HepG2 (cell line): ENCODE data around the gene ZFX. TPM values are rescaled to one million over a fixed set of nuclear protein-coding genes. Genes with fewer than 3 reads are reported as not detected.

Source experiments
- ATF2 ChIP-seq: sonication (generic); formaldehyde crosslinking; IDR thresholded peaks from 2 replicates; pipeline ENCODE4 v1.4.0; 2020; ENCODE audit warnings: missing genetic modification reagents
- E2F5 ChIP-seq: sonication (generic); formaldehyde crosslinking; conservative IDR thresholded peaks from 2 replicates; pipeline ENCODE4 v1.4.0; 2020; ENCODE audit warnings: missing genetic modification reagents
- FOXA1 ChIP-seq, 2 experiments: fragments of 450-650 bp in 1 of 2; sonication (generic) in 1 of 2; formaldehyde crosslinking in 1 of 2; IDR thresholded peaks; 2 replicates each; pipeline versions ENCODE4 v1.4.0 to v1.6.1; 2016 to 2020; ENCODE audit warnings: missing genetic modification reagents in 1 of 2
- HIVEP1 ChIP-seq: sonication (generic); formaldehyde crosslinking; IDR thresholded peaks from 2 replicates; pipeline ENCODE4 v1.4.0; 2020; ENCODE audit warnings: mild to moderate bottlenecking, missing genetic modification reagents
- PRDM10 ChIP-seq: sonication (generic); formaldehyde crosslinking; IDR thresholded peaks from 2 replicates; pipeline ENCODE4 v1.4.0; 2020; ENCODE audit warnings: low read depth, missing genetic modification reagents
- ZNF143 ChIP-seq: sonication (generic); formaldehyde crosslinking; IDR thresholded peaks from 2 replicates; pipeline ENCODE4 v1.4.0; 2020; ENCODE audit warnings: missing genetic modification reagents
- ZNF777 ChIP-seq: sonication (generic); formaldehyde crosslinking; IDR thresholded peaks from 2 replicates; pipeline ENCODE4 v1.4.0; 2020; ENCODE audit warnings: missing genetic modification reagents
- polyA plus RNA-seq, 8 experiments: library from polyadenylated mRNA; depleted of rRNA in 3 of 8; stranded (reverse) in 7 of 8; unstranded in 1 of 8; fragments of >200 nt; fragmentation: Illumina TruSeq in 4 of 8; extraction: Trizol in 4 of 8; gene quantifications; 2 replicates each; pipeline versions ENCODE4 v1.2.1 to v1.2.3, GENCODE V29; 2011 to 2016; ENCODE audit warnings: low read depth in 4 of 8, missing spikeins in 1 of 8, mixed read lengths in 1 of 8; ENCODE audit not compliant: insufficient read depth in 1 of 8
- total RNA-seq, 5 experiments: library from RNA; depleted of rRNA; stranded (reverse); fragments of >200 nt; fragmentation: Illumina TruSeq; extraction: Trizol; gene quantifications; 2 replicates each; pipeline ENCODE4 v1.2.3, GENCODE V29; 2016; ENCODE audit warnings: low read depth in 1 of 5

The ZFX gene
- total and polyA plus RNA-seq, 2 of the 13 experiments (the other 11 are each of a cell fraction or from before 2014, with no cell fraction given): 13.8 to 37.3 TPM

GRCh38 chrX:24232796-24233195 lies 83.3 kb downstream of the ZFX start (continued):
- TF ChIP-seq ATF2 (CRISPR knock-in tag): no peak
- no peak for TF ChIP-seq ZNF143 (CRISPR knock-in tag)
- no peak for TF ChIP-seq E2F5
- no peak for TF ChIP-seq PRDM10 (CRISPR knock-in tag)
- TF ChIP-seq FOXA1 (IDR thresholded peaks at IDR 0.05): no peak
- TF ChIP-seq FOXA1 (CRISPR knock-in tag; IDR thresholded peaks at IDR 0.05): no peak
- no peak for TF ChIP-seq ZNF777
- no peak for TF ChIP-seq HIVEP1 (CRISPR knock-in tag)
